ENCODE data around the gene GOLGA8J.

DNA sequence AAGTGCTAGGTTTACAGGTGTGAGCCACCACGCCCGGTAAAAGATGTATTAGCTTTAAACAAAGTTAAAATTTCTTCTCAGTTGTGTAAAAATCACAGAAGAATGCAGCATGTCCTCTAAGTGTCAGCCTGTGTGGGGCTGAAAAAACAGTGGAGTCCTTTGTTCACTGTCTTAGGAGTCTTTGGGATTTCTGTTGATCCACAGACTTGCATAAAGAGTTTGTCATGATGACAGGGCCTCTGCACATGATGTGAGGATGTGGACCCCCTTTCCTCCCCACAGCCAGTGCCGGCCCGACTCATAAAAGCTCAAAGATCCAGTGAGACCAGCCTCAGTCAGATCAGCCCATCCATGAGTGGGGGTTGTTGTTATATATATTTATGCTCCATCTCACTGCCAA, 49.0 kb upstream of the GOLGA8J start:
- TF ChIP-seq NANOG (IDR thresholded peaks at IDR 0.05; ENCODE audit: borderline replicate concordance) (no peak), STAT1 (IDR thresholded peaks at IDR 0.05; ENCODE audit: unreplicated experiment) (no peak)
- TF ChIP-seq, protein P1, sequence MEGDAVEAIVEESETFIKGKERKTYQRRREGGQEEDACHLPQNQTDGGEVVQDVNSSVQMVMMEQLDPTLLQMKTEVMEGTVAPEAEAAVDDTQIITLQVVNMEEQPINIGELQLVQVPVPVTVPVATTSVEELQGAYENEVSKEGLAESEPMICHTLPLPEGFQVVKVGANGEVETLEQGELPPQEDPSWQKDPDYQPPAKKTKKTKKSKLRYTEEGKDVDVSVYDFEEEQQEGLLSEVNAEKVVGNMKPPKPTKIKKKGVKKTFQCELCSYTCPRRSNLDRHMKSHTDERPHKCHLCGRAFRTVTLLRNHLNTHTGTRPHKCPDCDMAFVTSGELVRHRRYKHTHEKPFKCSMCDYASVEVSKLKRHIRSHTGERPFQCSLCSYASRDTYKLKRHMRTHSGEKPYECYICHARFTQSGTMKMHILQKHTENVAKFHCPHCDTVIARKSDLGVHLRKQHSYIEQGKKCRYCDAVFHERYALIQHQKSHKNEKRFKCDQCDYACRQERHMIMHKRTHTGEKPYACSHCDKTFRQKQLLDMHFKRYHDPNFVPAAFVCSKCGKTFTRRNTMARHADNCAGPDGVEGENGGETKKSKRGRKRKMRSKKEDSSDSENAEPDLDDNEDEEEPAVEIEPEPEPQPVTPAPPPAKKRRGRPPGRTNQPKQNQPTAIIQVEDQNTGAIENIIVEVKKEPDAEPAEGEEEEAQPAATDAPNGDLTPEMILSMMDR (conservative IDR thresholded peaks at IDR 0.05; ENCODE audit: low read depth in 2 of 2): no peak
